ENCODE measurements around the gene USP31.

The USP31 gene

DNA sequence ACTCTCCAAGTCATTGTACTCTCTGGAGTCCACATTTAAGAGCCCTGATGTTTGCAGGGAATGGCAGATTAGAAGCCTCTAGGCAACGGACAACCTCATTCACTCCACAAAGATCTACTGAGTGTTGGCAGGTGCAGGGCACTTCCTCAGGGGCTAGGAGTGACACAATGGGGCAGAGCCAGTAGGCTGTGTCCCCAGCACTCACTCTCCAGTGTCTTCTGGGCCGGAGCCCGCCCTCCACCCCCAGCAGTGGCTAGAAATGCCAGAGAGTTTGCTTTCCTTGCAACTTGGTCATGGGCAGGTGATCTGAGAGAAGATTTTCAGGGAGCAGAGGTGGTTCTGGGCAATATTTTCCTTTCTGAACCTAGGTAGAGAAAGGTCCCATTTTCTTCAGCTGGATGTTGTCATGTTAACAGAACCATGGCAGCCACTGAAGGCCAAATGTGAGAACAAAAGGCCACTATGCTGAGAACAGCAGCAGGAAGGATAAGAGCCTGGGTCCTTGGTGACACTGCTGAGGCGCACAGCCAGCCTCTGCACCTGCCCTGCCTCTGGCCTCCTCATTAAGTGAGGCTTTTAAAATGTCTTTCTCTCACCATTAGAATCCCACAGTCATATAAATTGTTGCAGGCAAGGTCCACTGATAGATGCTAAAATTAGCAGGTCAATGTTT, 96.2 kb downstream of the USP31 start:
- Histone ChIP-seq H3K9me3 (ENCODE audit: low read length) (no peaks in the 10 kb centered on the region), H3K27ac (ENCODE audit: low read depth, low read length, poor library complexity, severe bottlenecking) (no peak overlapping the region), H3K9ac (ENCODE audit: low read length) (no peak overlapping the region), H3K4me3 (ENCODE audit: low read depth, low read length, poor library complexity, severe bottlenecking) (no peak overlapping the region), H3K9me2 (ENCODE audit: low read depth, low read length) (no peaks in the 10 kb centered on the region), H3F3A (ENCODE audit: insufficient read depth, low read length) (no peaks in the 10 kb centered on the region), H3K79me2 (ENCODE audit: insufficient read depth, low read length) (no peaks in the 10 kb centered on the region), H3K4me1 (ENCODE audit: insufficient read depth, low read length, severe bottlenecking) (no peaks in the 10 kb centered on the region), H3K4me2 (ENCODE audit: low read length) (no peak overlapping the region), H3K27me3 (ENCODE audit: insufficient read depth, low read length) (peaks cover 6% of the 10 kb centered on the region; the same call in 1 of the 2 replicates), H2AFZ (ENCODE audit: low read length) (no peak overlapping the region), H4K20me1 (ENCODE audit: insufficient read depth, low read length) (no peaks in the 10 kb centered on the region), H3K36me3 (ENCODE audit: insufficient read depth, low read length) (no peaks in the 10 kb centered on the region)
- TF ChIP-seq EZH2 (IDR thresholded peaks at IDR 0.05; ENCODE audit: borderline replicate concordance, low read length), result no peak
- TF ChIP-seq, protein P1, sequence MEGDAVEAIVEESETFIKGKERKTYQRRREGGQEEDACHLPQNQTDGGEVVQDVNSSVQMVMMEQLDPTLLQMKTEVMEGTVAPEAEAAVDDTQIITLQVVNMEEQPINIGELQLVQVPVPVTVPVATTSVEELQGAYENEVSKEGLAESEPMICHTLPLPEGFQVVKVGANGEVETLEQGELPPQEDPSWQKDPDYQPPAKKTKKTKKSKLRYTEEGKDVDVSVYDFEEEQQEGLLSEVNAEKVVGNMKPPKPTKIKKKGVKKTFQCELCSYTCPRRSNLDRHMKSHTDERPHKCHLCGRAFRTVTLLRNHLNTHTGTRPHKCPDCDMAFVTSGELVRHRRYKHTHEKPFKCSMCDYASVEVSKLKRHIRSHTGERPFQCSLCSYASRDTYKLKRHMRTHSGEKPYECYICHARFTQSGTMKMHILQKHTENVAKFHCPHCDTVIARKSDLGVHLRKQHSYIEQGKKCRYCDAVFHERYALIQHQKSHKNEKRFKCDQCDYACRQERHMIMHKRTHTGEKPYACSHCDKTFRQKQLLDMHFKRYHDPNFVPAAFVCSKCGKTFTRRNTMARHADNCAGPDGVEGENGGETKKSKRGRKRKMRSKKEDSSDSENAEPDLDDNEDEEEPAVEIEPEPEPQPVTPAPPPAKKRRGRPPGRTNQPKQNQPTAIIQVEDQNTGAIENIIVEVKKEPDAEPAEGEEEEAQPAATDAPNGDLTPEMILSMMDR (IDR thresholded peaks at IDR 0.05; ENCODE audit: low read length), result no peak

DNA sequence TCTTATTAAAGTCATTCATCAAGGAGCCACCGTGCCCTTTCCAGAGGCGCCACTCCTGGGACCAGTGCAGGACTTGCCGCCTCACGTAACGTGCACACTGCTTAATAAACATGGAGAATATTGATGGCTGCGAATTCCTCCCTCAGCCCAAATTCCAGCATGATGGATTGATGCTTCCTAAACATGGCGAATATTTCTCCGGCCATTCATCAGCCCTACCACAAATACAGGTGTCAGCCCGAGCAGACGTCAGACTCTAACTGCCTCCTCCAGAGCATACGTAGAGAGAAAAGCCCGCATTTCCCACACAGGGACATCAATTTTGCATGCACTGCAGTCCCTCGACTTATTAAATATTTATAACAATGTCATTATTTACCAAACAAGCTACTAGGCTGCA, 97.0 kb downstream of the USP31 start:
- Histone ChIP-seq H3K27ac (ENCODE audit: low read depth, low read length, poor library complexity, severe bottlenecking) (no peak overlapping the region), H3K9ac (ENCODE audit: low read length) (no peak overlapping the region), H4K20me1 (ENCODE audit: insufficient read depth, low read length) (no peaks in the 10 kb centered on the region), H3F3A (ENCODE audit: insufficient read depth, low read length) (no peaks in the 10 kb centered on the region), H3K27me3 (ENCODE audit: insufficient read depth, low read length) (peaks cover 6% of the 10 kb centered on the region; the same call in 1 of the 2 replicates), H3K4me2 (ENCODE audit: low read length) (no peak overlapping the region), H3K9me2 (ENCODE audit: low read depth, low read length) (no peaks in the 10 kb centered on the region), H3K4me3 (ENCODE audit: low read depth, low read length, poor library complexity, severe bottlenecking) (no peak overlapping the region), H3K36me3 (ENCODE audit: insufficient read depth, low read length) (no peaks in the 10 kb centered on the region), H2AFZ (ENCODE audit: low read length) (no peak overlapping the region), H3K9me3 (ENCODE audit: low read length) (no peaks in the 10 kb centered on the region), H3K4me1 (ENCODE audit: insufficient read depth, low read length, severe bottlenecking) (no peaks in the 10 kb centered on the region), H3K79me2 (ENCODE audit: insufficient read depth, low read length) (no peaks in the 10 kb centered on the region)
- TF ChIP-seq, protein P1 (IDR thresholded peaks at IDR 0.05; ENCODE audit: low read length), result no peak
- no peak for TF ChIP-seq EZH2 (IDR thresholded peaks at IDR 0.05; ENCODE audit: borderline replicate concordance, low read length)

DNA sequence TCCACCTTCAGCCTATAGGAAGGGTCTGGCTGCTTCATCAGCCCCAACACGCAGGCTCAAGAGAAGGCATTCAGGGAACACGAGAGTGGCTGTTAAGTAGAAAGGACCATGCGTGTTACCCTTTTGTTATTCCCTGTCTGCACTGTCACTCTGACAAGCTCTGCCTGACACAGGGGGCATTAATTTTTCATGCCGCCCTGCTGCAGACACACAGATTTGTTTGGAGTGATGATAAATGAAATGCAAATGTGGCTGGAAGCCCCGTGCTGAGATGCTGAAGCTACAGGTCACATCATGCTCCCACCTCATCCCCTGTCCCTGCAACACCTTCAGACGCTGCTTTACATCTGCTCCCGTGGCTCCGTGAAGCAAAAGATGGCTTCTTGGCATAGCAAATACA, 97.7 kb downstream of the USP31 start:
- Histone ChIP-seq H3K27me3 (ENCODE audit: insufficient read depth, low read length) (peaks cover 6% of the 10 kb centered on the region; the same call in 1 of the 2 replicates), H3K4me3 (ENCODE audit: low read depth, low read length, poor library complexity, severe bottlenecking) (no peak overlapping the region)

More for the DNA sequence above, 97.7 kb downstream of the USP31 start:
- Histone ChIP-seq H3K9me3 (ENCODE audit: low read length) (no peaks in the 10 kb centered on the region), H3F3A (ENCODE audit: insufficient read depth, low read length) (no peaks in the 10 kb centered on the region), H3K36me3 (ENCODE audit: insufficient read depth, low read length) (no peaks in the 10 kb centered on the region), H2AFZ (ENCODE audit: low read length) (no peak overlapping the region), H3K4me1 (ENCODE audit: insufficient read depth, low read length, severe bottlenecking) (no peaks in the 10 kb centered on the region), H3K79me2 (ENCODE audit: insufficient read depth, low read length) (no peaks in the 10 kb centered on the region), H4K20me1 (ENCODE audit: insufficient read depth, low read length) (no peaks in the 10 kb centered on the region), H3K27ac (ENCODE audit: low read depth, low read length, poor library complexity, severe bottlenecking) (no peak overlapping the region), H3K4me2 (ENCODE audit: low read length) (no peak overlapping the region), H3K9ac (ENCODE audit: low read length) (no peak overlapping the region), H3K9me2 (ENCODE audit: low read depth, low read length) (no peaks in the 10 kb centered on the region; the same call in 1 of the 2 replicates)
- TF ChIP-seq EZH2 (IDR thresholded peaks at IDR 0.05; ENCODE audit: borderline replicate concordance, low read length), result no peak
- TF ChIP-seq, protein P1 (IDR thresholded peaks at IDR 0.05; ENCODE audit: low read length), result no peak

Data from OCI-LY1 (cell line).